Activated T-cell treated with anti-CD3 and anti-CD28 coated beads for 24 hours (primary cell): ENCODE measurements around the gene SEC11A.
"Not testable (repeated sequence)": the region's sequence is repeated elsewhere in the genome, so short reads cannot be mapped to it uniquely, and the experiment has no call there.

Experiments used
- DNase-seq: peaks from one replicate; pipeline ENCODE4 v3.0.0-alpha.2; 2020; ENCODE audit warnings: low read depth

Gene SEC11A

DNA sequence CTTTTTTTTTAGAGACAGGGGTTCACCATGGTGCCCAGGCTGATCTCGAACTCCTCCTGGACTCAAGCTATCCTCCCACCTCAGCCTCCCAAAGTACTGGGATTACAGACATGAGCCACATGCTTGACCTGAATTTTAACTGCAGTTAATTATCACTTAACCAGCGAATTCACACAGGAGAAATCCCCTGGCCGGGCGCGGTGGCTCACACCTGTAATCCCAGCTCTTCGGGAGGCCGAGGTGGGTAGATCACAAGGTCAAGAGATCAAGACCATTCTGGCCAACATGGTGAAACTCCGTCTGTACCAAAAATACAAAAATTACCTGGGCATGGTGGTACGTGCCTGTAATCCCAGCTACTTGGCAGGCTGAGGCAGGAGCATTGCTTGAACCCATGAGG is 74.1 kb downstream of the SEC11A start:
- DNase-seq = not testable (repeated sequence)

DNA sequence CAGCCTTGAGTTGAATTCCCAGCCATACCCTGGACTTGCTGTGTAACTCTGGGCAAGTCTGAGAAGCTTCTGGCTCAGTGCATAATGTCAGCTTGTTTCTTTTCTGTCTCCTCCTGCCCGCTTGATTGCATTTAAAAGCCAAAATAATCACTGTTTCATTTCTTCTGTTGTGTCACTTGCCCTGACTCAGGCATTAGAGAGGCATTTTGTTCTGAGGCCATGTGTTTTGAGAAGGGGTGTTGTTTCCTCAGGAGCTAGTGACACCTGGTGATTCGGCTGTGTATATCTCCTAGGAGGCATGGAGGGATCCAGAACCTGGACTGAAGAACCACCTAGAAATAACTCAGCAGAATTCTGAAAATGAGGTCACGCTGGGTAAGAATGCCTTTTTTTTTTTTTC is 77.8 kb downstream of the SEC11A start:
- DNase-seq = no peak

DNA sequence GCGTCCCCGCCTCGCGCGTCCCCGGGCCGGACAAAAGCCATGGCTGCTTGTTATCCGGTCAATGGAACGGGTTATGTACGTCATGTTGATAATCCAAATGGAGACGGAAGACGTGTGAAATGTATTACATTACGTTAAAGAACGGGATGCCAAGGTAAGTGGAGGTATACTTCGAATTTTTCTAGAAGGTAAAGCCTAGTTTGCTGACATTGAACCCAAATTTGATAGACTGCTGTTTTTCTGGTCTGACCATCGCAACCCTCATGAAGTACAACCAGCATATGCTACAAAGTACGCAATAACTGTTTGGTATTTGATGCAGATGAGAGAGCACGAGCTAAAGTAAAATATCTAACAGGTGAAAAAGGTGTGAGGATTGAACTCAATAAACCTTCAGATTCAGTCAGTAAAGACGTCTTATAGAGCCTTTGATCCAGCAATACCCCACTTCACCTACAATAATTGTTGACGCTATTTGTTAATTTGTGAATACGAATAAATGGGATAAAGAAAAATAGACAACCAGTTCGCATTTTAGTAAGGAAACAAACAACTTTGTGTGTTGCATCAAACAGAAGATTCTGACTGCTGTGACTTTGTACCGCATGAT is 81.6 kb downstream of the SEC11A start:
- DNase-seq = no peak

DNA sequence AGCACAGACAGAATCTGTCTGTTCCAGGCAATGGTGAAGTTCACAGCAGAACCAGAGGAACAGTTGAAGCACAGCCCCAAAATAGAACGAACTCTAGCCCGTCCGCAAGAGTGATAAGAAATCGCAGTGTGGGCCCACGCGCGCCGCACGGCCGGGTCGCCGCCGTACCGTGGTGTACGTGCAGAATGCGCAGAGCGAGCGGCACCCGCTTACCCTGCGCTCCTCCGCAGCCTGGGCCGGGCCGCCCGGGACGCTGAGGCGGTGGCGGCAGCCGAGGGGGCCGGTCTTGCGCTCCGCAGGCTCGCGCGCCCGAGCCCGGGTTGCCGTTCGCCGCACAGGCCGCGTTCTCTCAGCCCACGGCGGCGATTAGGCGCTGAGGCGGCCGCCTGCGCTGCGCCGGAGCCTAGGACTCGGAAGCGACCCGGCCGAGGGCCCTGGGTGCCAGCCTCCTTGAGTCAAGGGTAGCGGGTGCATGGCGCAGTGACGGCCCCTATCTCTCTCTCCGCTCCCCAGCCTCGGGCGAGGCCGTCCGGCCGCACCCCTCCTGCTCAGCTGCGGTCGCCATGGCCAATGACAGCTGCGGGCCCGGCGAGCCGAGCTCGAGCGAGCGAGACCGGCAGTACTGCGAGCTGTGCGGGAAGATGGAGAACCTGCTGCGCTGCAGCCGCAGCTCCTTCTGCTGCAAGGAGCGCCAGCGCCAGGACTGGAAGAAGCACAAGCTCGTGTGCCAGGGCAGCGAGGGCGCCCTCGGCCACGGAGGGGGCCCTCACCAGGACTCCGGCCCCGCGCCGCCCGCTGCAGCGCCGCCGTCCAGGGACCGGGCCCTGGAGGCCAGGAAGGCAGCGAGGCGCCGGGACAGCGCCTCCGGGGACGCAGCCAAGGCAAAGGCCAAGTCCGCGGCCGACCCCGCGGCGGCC is 82.4 kb downstream of the SEC11A start:
- DNase-seq = peak; percentile 51

DNA sequence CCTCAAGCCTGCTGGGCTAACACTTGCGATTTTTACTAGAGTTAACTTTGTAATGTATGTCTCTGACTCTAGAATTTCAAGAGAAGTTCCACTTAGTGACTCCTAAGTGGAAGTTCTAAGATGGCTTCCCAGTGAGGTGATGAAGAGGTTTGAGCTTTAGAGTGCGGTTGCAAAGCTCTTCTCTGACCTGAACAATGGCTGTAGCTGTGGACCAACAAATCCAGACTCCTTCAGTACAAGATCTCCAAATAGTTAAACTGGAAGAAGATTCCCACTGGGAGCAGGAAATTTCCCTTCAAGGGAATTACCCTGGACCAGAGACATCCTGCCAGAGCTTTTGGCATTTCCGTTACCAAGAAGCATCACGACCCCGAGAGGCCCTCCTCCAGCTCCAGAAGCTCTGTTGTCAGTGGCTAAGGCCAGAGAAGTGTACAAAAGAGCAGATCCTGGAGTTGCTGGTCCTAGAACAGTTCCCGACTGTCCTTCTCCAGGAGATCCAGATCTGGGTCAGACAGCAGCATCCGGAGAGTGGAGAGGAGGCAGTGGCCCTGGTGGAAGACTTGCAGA is 84.2 kb downstream of the SEC11A start:
- no peak for DNase-seq

DNA sequence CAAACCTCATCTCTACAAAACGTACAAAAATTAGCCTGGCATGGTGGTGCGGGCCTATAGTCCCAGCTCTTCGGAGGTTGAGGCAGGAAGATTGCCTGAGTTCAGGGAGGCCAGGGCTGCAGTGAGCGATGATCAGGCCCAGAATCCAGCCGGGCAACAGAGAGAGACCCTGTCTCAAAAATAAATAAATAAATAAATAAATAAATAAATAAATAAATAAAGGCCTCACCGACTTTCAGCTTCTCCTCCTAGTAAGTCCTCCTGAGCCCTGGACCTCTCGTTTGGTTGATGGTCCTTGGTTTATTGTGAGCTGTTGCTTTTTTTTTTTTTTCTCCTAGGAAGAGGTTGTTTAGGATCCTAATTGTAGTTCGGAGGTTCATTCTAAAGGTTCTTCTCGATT is 86.9 kb downstream of the SEC11A start:
- no peak for DNase-seq

DNA sequence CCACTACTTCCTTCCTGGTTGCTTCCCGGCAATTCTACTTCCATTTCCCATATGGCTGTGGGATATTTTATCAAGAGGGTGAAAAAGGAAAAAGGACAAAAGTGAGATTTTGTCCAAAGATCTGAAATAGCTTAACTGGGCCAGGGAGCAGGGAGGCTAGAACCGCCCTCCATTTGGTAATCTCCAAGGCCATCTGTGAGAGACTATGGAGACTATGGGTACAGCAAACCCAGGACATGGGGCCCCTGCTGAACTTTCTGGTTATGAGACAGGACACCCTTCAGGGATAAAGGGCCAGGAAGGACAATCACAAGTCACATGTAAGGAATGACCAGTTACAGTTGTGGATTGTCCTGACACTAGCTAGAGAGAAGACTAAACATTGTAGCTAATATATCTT is 90.8 kb downstream of the SEC11A start:
- DNase-seq = no peak

DNA sequence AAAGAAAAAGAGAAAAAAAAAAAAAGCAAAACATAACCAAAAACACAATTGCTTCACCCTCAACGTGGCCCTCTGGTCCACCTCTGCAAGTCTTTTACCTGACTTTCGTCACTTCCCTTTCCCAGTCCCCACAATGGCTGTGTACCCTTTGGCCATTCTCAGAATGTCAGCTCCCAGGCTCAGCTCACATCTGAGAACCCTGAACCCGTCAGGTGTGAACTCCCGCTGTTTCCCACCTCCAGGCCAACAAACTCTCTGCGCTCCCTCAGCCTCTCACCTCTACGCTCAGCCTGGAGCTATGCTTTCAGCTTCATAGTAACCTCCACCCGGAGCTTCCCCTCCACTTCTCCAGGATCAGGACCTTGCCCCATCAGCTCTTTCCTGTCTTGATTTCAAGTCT is 91.6 kb downstream of the SEC11A start:
- DNase-seq = no peak

DNA sequence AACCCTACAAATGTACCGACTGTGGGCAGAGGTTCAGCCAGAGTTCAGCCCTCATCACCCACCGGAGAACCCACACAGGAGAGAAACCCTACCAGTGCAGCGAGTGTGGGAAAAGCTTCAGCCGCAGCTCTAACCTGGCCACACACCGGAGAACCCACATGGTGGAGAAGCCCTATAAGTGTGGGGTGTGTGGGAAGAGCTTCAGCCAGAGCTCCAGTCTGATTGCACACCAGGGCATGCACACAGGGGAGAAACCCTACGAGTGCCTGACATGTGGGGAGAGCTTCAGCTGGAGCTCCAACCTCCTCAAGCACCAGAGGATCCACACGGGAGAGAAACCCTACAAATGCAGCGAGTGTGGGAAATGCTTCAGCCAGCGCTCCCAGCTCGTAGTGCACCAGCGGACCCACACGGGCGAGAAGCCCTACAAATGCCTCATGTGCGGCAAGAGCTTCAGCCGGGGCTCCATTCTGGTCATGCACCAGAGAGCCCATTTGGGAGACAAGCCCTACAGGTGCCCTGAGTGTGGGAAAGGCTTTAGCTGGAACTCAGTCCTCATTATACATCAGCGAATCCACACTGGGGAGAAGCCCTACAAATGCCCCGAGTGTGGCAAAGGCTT is 94.5 kb downstream of the SEC11A start:
- DNase-seq = no peak

DNA sequence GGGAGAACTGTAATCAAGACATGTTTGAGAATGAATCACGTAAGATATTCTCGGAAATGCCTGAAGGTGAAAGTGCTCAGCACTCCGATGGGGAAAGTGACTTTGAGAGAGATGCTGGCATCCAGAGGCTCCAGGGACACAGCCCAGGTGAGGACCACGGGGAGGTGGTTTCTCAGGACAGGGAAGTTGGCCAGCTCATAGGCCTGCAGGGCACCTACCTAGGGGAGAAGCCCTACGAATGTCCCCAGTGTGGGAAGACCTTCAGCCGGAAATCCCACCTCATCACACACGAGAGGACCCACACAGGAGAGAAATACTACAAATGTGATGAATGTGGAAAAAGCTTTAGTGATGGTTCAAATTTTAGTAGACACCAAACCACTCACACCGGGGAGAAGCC is 95.3 kb downstream of the SEC11A start:
- DNase-seq = no peak
